GM23338 (cell line): ENCODE results near the gene MAP4K3. TPM values are rescaled to one million over a fixed set of nuclear protein-coding genes. Genes with fewer than 3 reads are reported as not detected.

Experiments
- ATAC-seq: fragments of 200-7000 bp; cut with Tn5 transposase; 3 replicates; pipeline ENCODE4 v1.9.1; 2020
- DNase-seq: peaks from one replicate; pipeline ENCODE4 v3.0.0-alpha.2; 2015; ENCODE audit warnings: low spot score
- H2AFZ ChIP-seq: fragments of 200-600 bp; sonication (generic); 2 replicates; pipeline ENCODE4 v1.8.0; 2016; ENCODE audit warnings: antibody characterized with exemption, mild to moderate bottlenecking, moderate library complexity
- H3F3A ChIP-seq: fragments of 200-600 bp; sonication (generic); replicated peaks from 2 replicates; pipeline ENCODE4 v1.8.0; 2017; ENCODE audit warnings: antibody characterized with exemption, mixed run types, low read depth
- H3K27ac ChIP-seq: fragments of 200-600 bp; sonication (generic); 2 replicates; pipeline ENCODE4 v1.6.1; 2016; ENCODE audit warnings: low read depth
- H3K27me3 ChIP-seq: fragments of 200-600 bp; sonication (generic); 2 replicates; pipeline ENCODE4 v1.8.0; 2016; ENCODE audit warnings: mild to moderate bottlenecking, mixed run types, moderate library complexity; ENCODE audit not compliant: insufficient read depth
- H3K36me3 ChIP-seq: fragments of 200-600 bp; sonication (generic); 2 replicates; pipeline ENCODE4 v1.8.0; 2016; ENCODE audit warnings: mild to moderate bottlenecking; ENCODE audit not compliant: insufficient read depth
- H3K4me1 ChIP-seq: fragments of 200-600 bp; sonication (generic); 2 replicates; pipeline ENCODE4 v1.8.0; 2016; ENCODE audit warnings: mild to moderate bottlenecking, moderate library complexity; ENCODE audit not compliant: insufficient read depth
- H3K4me2 ChIP-seq: fragments of 200-600 bp; sonication (generic); 2 replicates; pipeline ENCODE4 v1.7.1; 2017; ENCODE audit warnings: mixed run types
- H3K4me3 ChIP-seq: fragments of 200-600 bp; sonication (generic); 2 replicates; pipeline ENCODE4 v1.6.1; 2016; ENCODE audit warnings: mixed run types
- H3K79me2 ChIP-seq: fragments of 200-600 bp; sonication (generic); replicated peaks from 2 replicates; pipeline ENCODE4 v1.8.0; 2017; ENCODE audit warnings: mild to moderate bottlenecking; ENCODE audit not compliant: insufficient read depth
- H3K9me2 ChIP-seq: fragments of 200-600 bp; sonication (generic); 2 replicates; pipeline ENCODE4 v1.8.0; 2017; ENCODE audit not compliant: insufficient read depth
- H4K20me1 ChIP-seq: fragments of 200-600 bp; sonication (generic); replicated peaks from 2 replicates; pipeline ENCODE4 v1.8.0; 2017; ENCODE audit warnings: mild to moderate bottlenecking; ENCODE audit not compliant: insufficient read depth
- H3K27ac Mint-ChIP-seq: 2 replicates; pipeline ENCODE4 v1.8.0; 2020; ENCODE audit warnings: inconsistent platforms, mild to moderate bottlenecking, moderate library complexity, mixed read lengths
- H3K27me3 Mint-ChIP-seq: 3 replicates; pipeline ENCODE4 v1.8.0; 2022; ENCODE audit warnings: low read depth, mild to moderate bottlenecking, moderate library complexity, mixed read lengths, inconsistent platforms; ENCODE audit not compliant: insufficient read depth, poor library complexity
- H3K36me3 Mint-ChIP-seq: 3 replicates; pipeline ENCODE4 v1.8.0; 2021; ENCODE audit warnings: low read depth, mild to moderate bottlenecking, inconsistent platforms, moderate library complexity, mixed read lengths
- H3K4me1 Mint-ChIP-seq: 3 replicates; pipeline ENCODE4 v1.8.0; 2020; ENCODE audit warnings: mild to moderate bottlenecking, inconsistent platforms, mixed read lengths
- H3K4me3 Mint-ChIP-seq: 3 replicates; pipeline ENCODE4 v1.8.0; 2021; ENCODE audit warnings: moderate library complexity, mild to moderate bottlenecking, inconsistent platforms, mixed read lengths
- H3K9me3 Mint-ChIP-seq: 3 replicates; pipeline ENCODE4 v1.8.0; 2020; ENCODE audit warnings: moderate library complexity, mild to moderate bottlenecking, inconsistent platforms, mixed read lengths
- ETS1 ChIP-seq: IDR thresholded peaks from 2 replicates; pipeline ENCODE4 v1.6.1; 2016; ENCODE audit warnings: antibody characterized with exemption
- EZH2 ChIP-seq: fragments of 200-600 bp; sonication (generic); IDR thresholded peaks from one replicate; pipeline ENCODE4 v1.8.0; 2017; ENCODE audit warnings: antibody characterized with exemption, mild to moderate bottlenecking, low read depth; ENCODE audit not compliant: unreplicated experiment
- JUNB ChIP-seq: IDR thresholded peaks from one replicate; pipeline ENCODE4 v1.6.1; 2016; ENCODE audit warnings: antibody characterized with exemption; ENCODE audit not compliant: unreplicated experiment
- POLR2AphosphoS5 ChIP-seq: IDR thresholded peaks from 2 replicates; pipeline ENCODE4 v1.6.1; 2016; ENCODE audit warnings: antibody characterized with exemption, low read depth
- REST ChIP-seq: IDR thresholded peaks from one replicate; pipeline ENCODE4 v1.6.1; 2018; ENCODE audit warnings: antibody characterized with exemption; ENCODE audit not compliant: unreplicated experiment
- STAT1 ChIP-seq: IDR thresholded peaks from one replicate; pipeline ENCODE4 v1.6.1; 2016; ENCODE audit warnings: antibody characterized with exemption; ENCODE audit not compliant: unreplicated experiment
- ZNF114 ChIP-seq: fragments of 250-450 bp; sonication (Bioruptor Pico); IDR thresholded peaks from 2 replicates; pipeline ENCODE4 v1.5.0; 2020; ENCODE audit warnings: mild to moderate bottlenecking, moderate library complexity
- ZNF331 ChIP-seq: fragments of 250-450 bp; sonication (Bioruptor Pico); IDR thresholded peaks from 2 replicates; pipeline ENCODE4 v1.5.0; 2020; ENCODE audit warnings: low read depth, mild to moderate bottlenecking, moderate library complexity
- ZNF462 ChIP-seq: fragments of 250-450 bp; sonication (Bioruptor Pico); IDR thresholded peaks from 2 replicates; pipeline ENCODE4 v1.5.0; 2020; ENCODE audit warnings: mild to moderate bottlenecking, moderate library complexity
- polyA plus RNA-seq: library from polyadenylated mRNA; unstranded; fragments of >200 nt; fragmentation: Nextera tagmentation; extraction: Ambion mirVana; gene quantifications from 2 replicates; pipeline ENCODE4 v1.2.1, GENCODE V29; 2016
- total RNA-seq: library from RNA; depleted of rRNA; stranded (reverse); fragments of >200 nt; shearing (Covaris generic); gene quantifications from 2 replicates; pipeline ENCODE4 v1.2.3, GENCODE V29; 2014

MAP4K3 gene
- total and polyA plus RNA-seq, 2 experiments from 2014 or later: 33.0 to 90.7 TPM

- H3K27me3 ChIP-seq: no peaks in the 10 kb centered on the region
- H3K4me1 ChIP-seq: no peaks in the 10 kb centered on the region; the same call in 1 of the 2 replicates
- no peaks in the 10 kb centered on the region for H3K9me2 ChIP-seq
- no peaks in the 10 kb centered on the region; the same call in 1 of the 2 replicates for H3K36me3 ChIP-seq
- no peak overlapping the region for H2AFZ ChIP-seq
- TF ChIP-seq ETS1 (no peak), POLR2AphosphoS5 (no peak), ZNF462 (CRISPR knock-in tag) (no peak), ZNF331 (no peak), REST (no peak), STAT1 (no peak), JUNB (no peak), EZH2 (no peak), ZNF114 (CRISPR knock-in tag) (no peak)
- Mint-ChIP-seq H3K27ac (0 out of 2 replicates have a peak overlapping the region, but pooled peaks have one; percentile 30), H3K36me3 (peaks cover 5% of the 10 kb centered on the region), H3K27me3 (no peaks in the 10 kb centered on the region), H3K4me1 (0 out of 3 replicates have a peak, but pooled peaks cover 2% of the 10 kb centered on the region), H3K9me3 (no peaks in the 10 kb centered on the region), H3K4me3 (no peak overlapping the region)
- H3K4me3 ChIP-seq: no peak overlapping the region
- no peak overlapping the region for H3K27ac ChIP-seq
- DNase-seq (no peak), ATAC-seq (no peak)
- H4K20me1 ChIP-seq: no peaks in the 10 kb centered on the region
- H3K4me2 ChIP-seq: no peak overlapping the region
- no peaks in the 10 kb centered on the region for H3F3A ChIP-seq
- no peaks in the 10 kb centered on the region for H3K79me2 ChIP-seq
Observed at GRCh38 chr2:39448169-39448502, 11.1 kb upstream of the MAP4K3 start.
